HG02870 (cell line): ENCODE measurements around the gene THY1.
"Not testable (repeated sequence)": the region's sequence is repeated elsewhere in the genome, so short reads cannot be mapped to it uniquely, and the experiment has no call there.

Source experiments
- ATAC-seq: cut with Tn5 transposase; IDR thresholded peaks from one replicate; pipeline ENCODE4 v1.9.1; 2021; ENCODE audit warnings: mild to moderate bottlenecking, moderate library complexity; ENCODE audit not compliant: unreplicated experiment

THY1 gene

GRCh38 chr11:119422809-119423508 lies at the start of gene THY1:
Gene THY1, minus strand, starts transcription at chr11:119423172. Its CDS starts 2,267 bp downstream, at chr11:119420905.
- no peak for ATAC-seq

GRCh38 chr11:119472186-119472855 lies 49.3 kb upstream of the THY1 start:
- ATAC-seq, result no peak

GRCh38 chr11:119471329-119471728 lies 48.4 kb upstream of the THY1 start:
- ATAC-seq, result no peak

GRCh38 chr11:119470317-119471291 lies 47.6 kb upstream of the THY1 start:
- ATAC-seq, result no peak

- ATAC-seq, result no peak
Measured at GRCh38 chr11:119469506-119469905, 46.5 kb upstream of the THY1 start.

- no peak for ATAC-seq
Measured at GRCh38 chr11:119468511-119468910, 45.5 kb upstream of the THY1 start.

GRCh38 chr11:119461229-119461963 lies 38.4 kb upstream of the THY1 start:
- no peak for ATAC-seq

GRCh38 chr11:119460582-119460981 lies 37.6 kb upstream of the THY1 start:
- ATAC-seq, result no peak

- no peak for ATAC-seq
Measured at GRCh38 chr11:119460097-119460496, 37.1 kb upstream of the THY1 start.

GRCh38 chr11:119459293-119459976 lies 36.5 kb upstream of the THY1 start:
- ATAC-seq, result no peak

GRCh38 chr11:119455708-119456107 lies 32.7 kb upstream of the THY1 start:
- not testable (repeated sequence) for ATAC-seq

GRCh38 chr11:119455241-119455640 lies 32.3 kb upstream of the THY1 start:
- not testable (repeated sequence) for ATAC-seq

- ATAC-seq, result no peak
Measured at GRCh38 chr11:119453881-119454280, 30.9 kb upstream of the THY1 start.

- no peak for ATAC-seq
Measured at GRCh38 chr11:119450590-119451326, 27.8 kb upstream of the THY1 start.

GRCh38 chr11:119449498-119449897 lies 26.5 kb upstream of the THY1 start:
- no peak for ATAC-seq

GRCh38 chr11:119448380-119448779 lies 25.4 kb upstream of the THY1 start:
- no peak for ATAC-seq

GRCh38 chr11:119447664-119448242 lies 24.8 kb upstream of the THY1 start:
- ATAC-seq, result no peak

GRCh38 chr11:119446871-119447663 lies 24.1 kb upstream of the THY1 start:
- no peak for ATAC-seq
